GM12878 (cell line): ENCODE results near the gene KCNK5. TPM values are rescaled to one million over a fixed set of nuclear protein-coding genes. Genes with fewer than 3 reads are reported as not detected.

Experiments
- ATAC-seq: fragments of 200-7000 bp; cut with Tn5 transposase; 3 replicates; pipeline ENCODE4 v1.9.1; 2020; ENCODE audit warnings: mild to moderate bottlenecking, moderate library complexity
- BruUV-seq: library from RNA; stranded (reverse); fragments of 400-500 nt; replicated peaks from 2 replicates; lab custom pipeline; 2021; lab: Mats Ljungman, UMichigan
- CTCF ChIA-PET: fragments of 300-600 bp; sonication (Branson Sonifier 250); formaldehyde crosslinking; extraction: SDS; loops from one replicate; lab custom pipeline; 2021; ENCODE audit warnings: inconsistent platforms; lab: Yijun Ruan, JAX
- POLR2A ChIA-PET: fragments of 350-600 bp; formaldehyde crosslinking; extraction: SDS; loops from one replicate; lab custom pipeline; 2021; ENCODE audit warnings: inconsistent platforms; lab: Charles Lee
- RAD21 ChIA-PET: fragments of 300-600 bp; sonication (Branson Sonifier 250); formaldehyde crosslinking; loops from one replicate; lab custom pipeline; 2023; ENCODE audit warnings: antibody characterized with exemption; ENCODE audit not compliant: unreplicated experiment; lab: Charles Lee
- SMC1A ChIA-PET: fragments of 300-600 bp; sonication (Branson Sonifier 250); formaldehyde crosslinking; loops from one replicate; lab custom pipeline; 2023; ENCODE audit not compliant: unreplicated experiment, uncharacterized antibody; lab: Charles Lee
- DNase-seq: peaks from one replicate; pipeline ENCODE4 v3.0.0-alpha.2; 2011; ENCODE audit warnings: low read depth, low spot score
- FAIRE-seq: peaks from 3 replicates; lab custom pipeline; 2011; peaks lifted over from hg19 to GRCh38; lab: Jason Lieb, UNC
- H2AFZ ChIP-seq: 2 replicates; pipeline ENCODE4 v1.6.0; 2011; ENCODE audit warnings: low read depth, low read length, control low read depth; ENCODE audit not compliant: control insufficient read depth
- H3K27ac ChIP-seq: 2 replicates; pipeline ENCODE4 v1.5.1; 2011; ENCODE audit warnings: control low read depth; ENCODE audit not compliant: control insufficient read depth, insufficient read depth
- H3K27me3 ChIP-seq, 2 experiments: replicated peaks in 1 of 2; 2 replicates each; pipeline versions ENCODE4 v1.6.0 to v1.6.1; 2011; ENCODE audit warnings: low read length in 1 of 2; ENCODE audit not compliant: control insufficient read depth in 2 of 2, insufficient read depth in 2 of 2
- H3K36me3 ChIP-seq, 2 experiments: 2 replicates each; pipeline ENCODE4 v1.5.1; 2011; ENCODE audit warnings: low read length in 1 of 2; ENCODE audit not compliant: control insufficient read depth in 2 of 2, insufficient read depth in 2 of 2
- H3K4me1 ChIP-seq: 2 replicates; pipeline ENCODE4 v1.6.1; 2011; ENCODE audit warnings: mild to moderate bottlenecking, low read length, moderate library complexity, mixed read lengths; ENCODE audit not compliant: control insufficient read depth, insufficient read depth
- H3K4me2 ChIP-seq: 2 replicates; pipeline ENCODE4 v1.6.0; 2011; ENCODE audit warnings: control low read depth; ENCODE audit not compliant: control insufficient read depth, insufficient read depth
- H3K4me3 ChIP-seq: fragments of 200-600 bp; sonication (generic); 2 replicates; pipeline ENCODE4 v1.5.1; 2016
- H3K79me2 ChIP-seq: 2 replicates; pipeline ENCODE4 v1.6.0; 2011; ENCODE audit warnings: low read length; ENCODE audit not compliant: control insufficient read depth, insufficient read depth
- H3K9ac ChIP-seq: 2 replicates; pipeline ENCODE4 v1.8.0; 2011; ENCODE audit warnings: low read length, control low read depth, mixed read lengths; ENCODE audit not compliant: control insufficient read depth, insufficient read depth
- H3K9me3 ChIP-seq: replicated peaks from 3 replicates; pipeline ENCODE4 v1.5.1; 2011; ENCODE audit warnings: mild to moderate bottlenecking, low read length; ENCODE audit not compliant: control insufficient read depth, insufficient read depth
- H4K20me1 ChIP-seq: 2 replicates; pipeline ENCODE4 v1.6.0; 2011; ENCODE audit not compliant: control insufficient read depth, insufficient read depth
- CBX5 ChIP-seq: sonication (generic); IDR thresholded peaks from 2 replicates; pipeline ENCODE4 v1.6.1; 2016; ENCODE audit warnings: low read depth, moderate library complexity, mild to moderate bottlenecking, inconsistent platforms
- CHD2 ChIP-seq: IDR thresholded peaks from 2 replicates; pipeline ENCODE4 v1.6.1; 2011; ENCODE audit warnings: low read depth, low read length, improper control_type of control experiment, borderline replicate concordance
- EGR1 ChIP-seq, 2 experiments: IDR thresholded peaks; 1 replicate in 1 of 2; 2 replicates in 1 of 2; pipeline ENCODE4 v1.6.1; 2011 to 2012; ENCODE audit warnings: low read depth in 2 of 2, low read length in 2 of 2, borderline replicate concordance in 1 of 2, mild to moderate bottlenecking in 1 of 2, moderate library complexity in 1 of 2
- FOS ChIP-seq: IDR thresholded peaks from 3 replicates; pipeline ENCODE4 v1.6.1; 2011; ENCODE audit warnings: borderline replicate concordance; ENCODE audit not compliant: insufficient read length; ENCODE audit errors: extremely low read depth
- HCFC1 ChIP-seq: fragments of 150-350 bp; IDR thresholded peaks from 2 replicates; pipeline ENCODE4 v1.6.1; 2014; ENCODE audit warnings: low read length
- LARP7 ChIP-seq: fragments of 450-650 bp; IDR thresholded peaks from 2 replicates; pipeline ENCODE4 v1.6.1; 2017; ENCODE audit warnings: mild to moderate bottlenecking
- MTA3 ChIP-seq: IDR thresholded peaks from 2 replicates; pipeline ENCODE4 v1.6.1; 2012; ENCODE audit warnings: low read length, inconsistent platforms, borderline replicate concordance
- PAX8 ChIP-seq: fragments of 450-650 bp; IDR thresholded peaks from 2 replicates; pipeline ENCODE4 v1.6.1; 2017; ENCODE audit warnings: mild to moderate bottlenecking, moderate library complexity
- RAD51 ChIP-seq: fragments of 450-650 bp; IDR thresholded peaks from 2 replicates; pipeline ENCODE4 v1.6.1; 2016; ENCODE audit warnings: moderate library complexity, mild to moderate bottlenecking, inconsistent platforms
- SUZ12 ChIP-seq: fragments of 200-600 bp; sonication (generic); IDR thresholded peaks from one replicate; pipeline ENCODE4 v1.6.1; 2018; ENCODE audit warnings: antibody characterized with exemption, mild to moderate bottlenecking; ENCODE audit not compliant: unreplicated experiment
- TCF3 ChIP-seq: IDR thresholded peaks from 2 replicates; pipeline ENCODE4 v1.6.1; 2012; ENCODE audit warnings: low read depth, mild to moderate bottlenecking, low read length, borderline replicate concordance; ENCODE audit not compliant: insufficient read depth
- WGBS: methylation state at CpG from one replicate; pipeline ENCODE4 v1.1.6; 2016; ENCODE audit warnings: low lambda C conversion rate; ENCODE audit not compliant: insufficient replicate concordance, insufficient coverage; ENCODE audit errors: missing lambda C conversion rate; 5-methylcytosine and 5-hydroxymethylcytosine counted together
- in situ Hi-C: fragments of 300-500 bp; cut with MboI; formaldehyde crosslinking; loops from 9 replicates; pipeline ENCODE4 v1.14.3; 2018; ENCODE audit warnings: mixed read lengths
- intact Hi-C: fragments of 100-400 bp; cut with micrococcal nuclease; formaldehyde crosslinking; loops from one replicate; pipeline ENCODE4 v1.14.2; 2022; ENCODE audit not compliant: unreplicated experiment
- polyA plus RNA-seq, 11 experiments: library from polyadenylated mRNA; depleted of rRNA in 4 of 11; unstranded in 6 of 11; stranded (reverse) in 5 of 11; fragments of >200 nt; fragmentation: Nextera tagmentation in 4 of 11; fragmentation: Illumina TruSeq in 1 of 11; extraction: Ambion mirVana in 4 of 11; extraction: Trizol in 1 of 11; gene quantifications; 1 replicate in 1 of 11; 2 replicates in 10 of 11; pipeline versions ENCODE4 v1.2.1 to v1.2.3, GENCODE V29; 2011 to 2016; ENCODE audit warnings: inconsistent platforms in 2 of 11, missing spikeins in 2 of 11, low read depth in 1 of 11
- total RNA-seq, 4 experiments: library from RNA; depleted of rRNA in 3 of 4; stranded (reverse); fragments of >200 nt in 3 of 4; fragmentation: Illumina TruSeq in 1 of 4; extraction: Trizol in 1 of 4; gene quantifications; 2 replicates each; pipeline versions ENCODE4 v1.2.1 to v1.2.3, GENCODE V29; 2013 to 2021
- TF ChIP-seq, protein P1 (sequence below): fragments of 150-350 bp; IDR thresholded peaks from 2 replicates; pipeline ENCODE4 v1.6.1; 2016; ENCODE audit warnings: low read depth, low read length
- TF ChIP-seq, protein P2 (sequence below): fragments of 450-650 bp; IDR thresholded peaks from 2 replicates; pipeline ENCODE4 v1.6.1; 2016; ENCODE audit warnings: mild to moderate bottlenecking

The KCNK5 gene
- total and polyA plus RNA-seq, 10 of the 15 experiments (the other 5 are each of a cell fraction or from before 2014, with no cell fraction given), result 0.11 to 4.2 (median 2.1) TPM

- H3K27ac ChIP-seq, result no peak overlapping the region
- TF ChIP-seq EGR1 (IDR thresholded peaks at IDR 0.05; ENCODE audit: borderline replicate concordance in 1 of 2, low read depth in 2 of 2, low read length in 2 of 2), result no peak
- no peak for TF ChIP-seq HCFC1
- TF ChIP-seq, protein P1, sequence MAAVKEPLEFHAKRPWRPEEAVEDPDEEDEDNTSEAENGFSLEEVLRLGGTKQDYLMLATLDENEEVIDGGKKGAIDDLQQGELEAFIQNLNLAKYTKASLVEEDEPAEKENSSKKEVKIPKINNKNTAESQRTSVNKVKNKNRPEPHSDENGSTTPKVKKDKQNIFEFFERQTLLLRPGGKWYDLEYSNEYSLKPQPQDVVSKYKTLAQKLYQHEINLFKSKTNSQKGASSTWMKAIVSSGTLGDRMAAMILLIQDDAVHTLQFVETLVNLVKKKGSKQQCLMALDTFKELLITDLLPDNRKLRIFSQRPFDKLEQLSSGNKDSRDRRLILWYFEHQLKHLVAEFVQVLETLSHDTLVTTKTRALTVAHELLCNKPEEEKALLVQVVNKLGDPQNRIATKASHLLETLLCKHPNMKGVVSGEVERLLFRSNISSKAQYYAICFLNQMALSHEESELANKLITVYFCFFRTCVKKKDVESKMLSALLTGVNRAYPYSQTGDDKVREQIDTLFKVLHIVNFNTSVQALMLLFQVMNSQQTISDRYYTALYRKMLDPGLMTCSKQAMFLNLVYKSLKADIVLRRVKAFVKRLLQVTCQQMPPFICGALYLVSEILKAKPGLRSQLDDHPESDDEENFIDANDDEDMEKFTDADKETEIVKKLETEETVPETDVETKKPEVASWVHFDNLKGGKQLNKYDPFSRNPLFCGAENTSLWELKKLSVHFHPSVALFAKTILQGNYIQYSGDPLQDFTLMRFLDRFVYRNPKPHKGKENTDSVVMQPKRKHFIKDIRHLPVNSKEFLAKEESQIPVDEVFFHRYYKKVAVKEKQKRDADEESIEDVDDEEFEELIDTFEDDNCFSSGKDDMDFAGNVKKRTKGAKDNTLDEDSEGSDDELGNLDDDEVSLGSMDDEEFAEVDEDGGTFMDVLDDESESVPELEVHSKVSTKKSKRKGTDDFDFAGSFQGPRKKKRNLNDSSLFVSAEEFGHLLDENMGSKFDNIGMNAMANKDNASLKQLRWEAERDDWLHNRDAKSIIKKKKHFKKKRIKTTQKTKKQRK, result no peak
- TF ChIP-seq RAD51, result no peak
- TF ChIP-seq CBX5, result no peak
- TF ChIP-seq, protein P2, sequence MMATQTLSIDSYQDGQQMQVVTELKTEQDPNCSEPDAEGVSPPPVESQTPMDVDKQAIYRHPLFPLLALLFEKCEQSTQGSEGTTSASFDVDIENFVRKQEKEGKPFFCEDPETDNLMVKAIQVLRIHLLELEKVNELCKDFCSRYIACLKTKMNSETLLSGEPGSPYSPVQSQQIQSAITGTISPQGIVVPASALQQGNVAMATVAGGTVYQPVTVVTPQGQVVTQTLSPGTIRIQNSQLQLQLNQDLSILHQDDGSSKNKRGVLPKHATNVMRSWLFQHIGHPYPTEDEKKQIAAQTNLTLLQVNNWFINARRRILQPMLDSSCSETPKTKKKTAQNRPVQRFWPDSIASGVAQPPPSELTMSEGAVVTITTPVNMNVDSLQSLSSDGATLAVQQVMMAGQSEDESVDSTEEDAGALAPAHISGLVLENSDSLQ, result no peak
- no peak for TF ChIP-seq MTA3
- no peak for TF ChIP-seq PAX8
- no peak for TF ChIP-seq SUZ12
- no peak for TF ChIP-seq LARP7
- TF ChIP-seq CHD2, result no peak
- TF ChIP-seq FOS, result no peak
- no peak for TF ChIP-seq TCF3
- in situ Hi-C loops (no loop called here), intact Hi-C loops (no loop called here)
- SMC1A ChIA-PET, result interaction anchor here (0.6 to 2.1 kb wide), 3 partner anchors 19 to 155 kb away, joined by 3 to 6 read pairs (median 3); no protein-coding TSS in a partner anchor
- H3K4me3 ChIP-seq, result no peak overlapping the region
- DNase-seq (no peak), FAIRE-seq (no peak), ATAC-seq (no peak)
- no peaks in the 10 kb centered on the region; the same call in 1 of the 3 replicates for H3K9me3 ChIP-seq
- no peak overlapping the region for H3K9ac ChIP-seq
- H3K36me3 ChIP-seq, result no peaks in the 10 kb centered on the region
- WGBS, result 14% methylated on average over 4 of the region's 4 CpGs
- no peak overlapping the region for H3K4me2 ChIP-seq
- no peak overlapping the region for H2AFZ ChIP-seq
- RAD21 ChIA-PET, result interaction anchor here (1.3 to 1.7 kb wide), 2 partner anchors 18 to 131 kb away, joined by 3 to 5 read pairs; no protein-coding TSS in a partner anchor
- POLR2A ChIA-PET, result no interaction called here
- peaks cover 0 to 3% of the 10 kb centered on the region in 2 experiments; a peak in 2 of 4 replicates for H3K27me3 ChIP-seq
- H3K4me1 ChIP-seq, result no peaks in the 10 kb centered on the region
- CTCF ChIA-PET, result interaction anchor here (0.8 to 8.7 kb wide), 2 partner anchors 131 to 138 kb away, joined by 3 to 167 read pairs; no protein-coding TSS in a partner anchor
- no peaks in the 10 kb centered on the region for H4K20me1 ChIP-seq
- no peaks in the 10 kb centered on the region for H3K79me2 ChIP-seq
- BruUV-seq, result no TSS peak
Observed at GRCh38 chr6:39171489-39172376, 57.5 kb downstream of the KCNK5 start.
